HG02571 (cell line): Measurements from ENCODE around the gene SLC39A10.
"Not testable (repeated sequence)": the region's sequence is repeated elsewhere in the genome, so short reads cannot be mapped to it uniquely, and the experiment has no call there.

Experiments
- ATAC-seq: cut with Tn5 transposase; IDR thresholded peaks from one replicate; pipeline ENCODE4 v1.9.1; 2021; ENCODE audit warnings: mild to moderate bottlenecking, moderate library complexity; ENCODE audit not compliant: unreplicated experiment

The SLC39A10 gene

GRCh38 chr2:195656859-195657633 is at the start of gene SLC39A10:
TSS of gene SLC39A10 (plus strand) at chr2:195657226. CDS start at chr2:195680043, 22,817 bp downstream.
- ATAC-seq: peak; percentile 76

GRCh38 chr2:195608768-195609454 is 48.1 kb upstream of the SLC39A10 start:
- no peak for ATAC-seq

- no peak for ATAC-seq
Measured at GRCh38 chr2:195610717-195611116, 46.3 kb upstream of the SLC39A10 start.

- no peak for ATAC-seq
Measured at GRCh38 chr2:195612611-195613495, 44.2 kb upstream of the SLC39A10 start.

GRCh38 chr2:195613922-195614321 is 43.1 kb upstream of the SLC39A10 start:
- ATAC-seq: no peak

GRCh38 chr2:195619590-195619989 is 37.4 kb upstream of the SLC39A10 start:
- no peak for ATAC-seq

GRCh38 chr2:195620501-195620900 is 36.5 kb upstream of the SLC39A10 start:
- no peak for ATAC-seq

GRCh38 chr2:195622966-195623365 is 34.1 kb upstream of the SLC39A10 start:
- ATAC-seq: no peak

- ATAC-seq: no peak
Measured at GRCh38 chr2:195626507-195626906, 30.5 kb upstream of the SLC39A10 start.

GRCh38 chr2:195628666-195629065 is 28.4 kb upstream of the SLC39A10 start:
- no peak for ATAC-seq

GRCh38 chr2:195632856-195633572 is 24.0 kb upstream of the SLC39A10 start:
- no peak for ATAC-seq

GRCh38 chr2:195633573-195633870 is 23.5 kb upstream of the SLC39A10 start:
- no peak for ATAC-seq

GRCh38 chr2:195633974-195634373 is 23.1 kb upstream of the SLC39A10 start:
- ATAC-seq: no peak

- ATAC-seq: no peak
Measured at GRCh38 chr2:195636890-195637289, 20.1 kb upstream of the SLC39A10 start.

- no peak for ATAC-seq
Measured at GRCh38 chr2:195638750-195639149, 18.3 kb upstream of the SLC39A10 start.

- no peak for ATAC-seq
Measured at GRCh38 chr2:195639238-195639858, 17.7 kb upstream of the SLC39A10 start.

- no peak for ATAC-seq
Measured at GRCh38 chr2:195639959-195640358, 17.1 kb upstream of the SLC39A10 start.

GRCh38 chr2:195642027-195642678 is 14.9 kb upstream of the SLC39A10 start:
- no peak for ATAC-seq

- no peak for ATAC-seq
Measured at GRCh38 chr2:195642679-195643068, 14.4 kb upstream of the SLC39A10 start.

- not testable (repeated sequence) for ATAC-seq
Measured at GRCh38 chr2:195644708-195645107, 12.3 kb upstream of the SLC39A10 start.
